ENCODE measurements around the gene POLR1A. TPM values are rescaled to one million over a fixed set of nuclear protein-coding genes. Genes with fewer than 3 reads are reported as not detected.

Gene POLR1A
- total and polyA plus RNA-seq, 2 donors (not counting 3 experiments of a cell fraction or from before 2014, with no cell fraction given) = 7.6 to 40.7 TPM

DNA sequence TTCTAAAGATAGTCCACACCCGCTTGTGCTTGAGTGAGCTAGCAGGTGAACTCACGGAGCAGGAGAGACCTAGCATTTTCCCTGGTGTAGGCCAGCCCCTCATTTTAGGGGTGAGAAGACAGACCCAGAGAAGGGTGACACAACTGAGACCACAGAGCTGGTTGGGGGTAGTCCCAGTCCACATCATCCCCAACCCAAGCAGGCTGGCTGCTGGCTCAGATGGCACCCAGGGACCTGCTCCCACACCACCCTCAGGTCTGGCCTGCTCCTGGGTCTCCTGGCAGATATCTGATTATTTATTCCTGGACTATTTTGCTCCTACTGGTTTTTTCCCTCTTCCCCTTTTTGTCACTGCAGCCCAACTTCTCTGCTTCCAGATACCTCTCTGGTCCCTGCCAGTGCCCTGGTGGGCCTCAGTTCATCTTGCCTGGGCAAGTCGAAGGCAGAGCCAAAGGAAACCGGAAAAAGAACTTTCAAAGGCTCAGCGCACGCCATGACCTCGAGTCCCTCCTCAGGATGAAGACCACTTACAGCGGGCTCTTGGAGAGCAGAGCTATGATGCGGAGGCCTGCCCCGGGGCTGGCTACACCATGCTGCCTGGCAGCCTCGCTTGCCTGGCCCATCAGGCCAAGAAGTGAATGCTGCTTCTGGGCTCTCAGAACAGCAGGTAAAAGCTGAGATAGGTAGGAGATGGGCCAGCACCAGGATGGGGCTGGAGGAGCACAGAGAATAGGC is 72.7 kb downstream of the POLR1A start:
- H3K4me3 ChIP-seq (replicated peaks in 1 of 3; ENCODE audit: insufficient read depth in 1 of 3, low read depth in 1 of 3, low read length in 3 of 3) = no peak overlapping the region
- H3K9ac ChIP-seq (replicated peaks; ENCODE audit: extremely low read depth, insufficient read depth, low read length) = no peak overlapping the region
- TF ChIP-seq POLR2AphosphoS5 (IDR thresholded peaks at IDR 0.05; ENCODE audit: insufficient read depth, low read depth, low read length) (no peak), FOS (IDR thresholded peaks at IDR 0.05; ENCODE audit: borderline replicate concordance, insufficient read depth, low read length) (no peak), JUN (IDR thresholded peaks at IDR 0.05; ENCODE audit: borderline replicate concordance, insufficient read depth, insufficient read length, low read depth) (no peak), POLR2A (IDR thresholded peaks at IDR 0.05; ENCODE audit: low read depth, low read length) (no peak), EZH2 (IDR thresholded peaks at IDR 0.05; ENCODE audit: borderline replicate concordance, low read depth, low read length, severe bottlenecking) (no peak), MYC (IDR thresholded peaks at IDR 0.05; ENCODE audit: low read depth, low read length) (no peak), GATA2 (IDR thresholded peaks at IDR 0.05; ENCODE audit: insufficient read depth, insufficient read length, low read depth, low read length) (no peak)
- TF ChIP-seq, protein P1, sequence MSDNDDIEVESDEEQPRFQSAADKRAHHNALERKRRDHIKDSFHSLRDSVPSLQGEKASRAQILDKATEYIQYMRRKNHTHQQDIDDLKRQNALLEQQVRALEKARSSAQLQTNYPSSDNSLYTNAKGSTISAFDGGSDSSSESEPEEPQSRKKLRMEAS (IDR thresholded peaks at IDR 0.05; ENCODE audit: insufficient read depth, insufficient read length) = no peak
- TF ChIP-seq, protein P2, sequence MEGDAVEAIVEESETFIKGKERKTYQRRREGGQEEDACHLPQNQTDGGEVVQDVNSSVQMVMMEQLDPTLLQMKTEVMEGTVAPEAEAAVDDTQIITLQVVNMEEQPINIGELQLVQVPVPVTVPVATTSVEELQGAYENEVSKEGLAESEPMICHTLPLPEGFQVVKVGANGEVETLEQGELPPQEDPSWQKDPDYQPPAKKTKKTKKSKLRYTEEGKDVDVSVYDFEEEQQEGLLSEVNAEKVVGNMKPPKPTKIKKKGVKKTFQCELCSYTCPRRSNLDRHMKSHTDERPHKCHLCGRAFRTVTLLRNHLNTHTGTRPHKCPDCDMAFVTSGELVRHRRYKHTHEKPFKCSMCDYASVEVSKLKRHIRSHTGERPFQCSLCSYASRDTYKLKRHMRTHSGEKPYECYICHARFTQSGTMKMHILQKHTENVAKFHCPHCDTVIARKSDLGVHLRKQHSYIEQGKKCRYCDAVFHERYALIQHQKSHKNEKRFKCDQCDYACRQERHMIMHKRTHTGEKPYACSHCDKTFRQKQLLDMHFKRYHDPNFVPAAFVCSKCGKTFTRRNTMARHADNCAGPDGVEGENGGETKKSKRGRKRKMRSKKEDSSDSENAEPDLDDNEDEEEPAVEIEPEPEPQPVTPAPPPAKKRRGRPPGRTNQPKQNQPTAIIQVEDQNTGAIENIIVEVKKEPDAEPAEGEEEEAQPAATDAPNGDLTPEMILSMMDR (IDR thresholded peaks at IDR 0.05; ENCODE audit: extremely low read depth in 1 of 2, insufficient read depth in 1 of 2, low read depth in 1 of 2, low read length in 2 of 2) = no peak
- no peak overlapping the region for H3K4me2 ChIP-seq (ENCODE audit: insufficient read depth, low read length)
- no peak overlapping the region for H2AFZ ChIP-seq (ENCODE audit: low read depth, low read length)
- no peaks in the 10 kb centered on the region for H3K79me2 ChIP-seq (ENCODE audit: control insufficient read depth, insufficient read depth, low read length)
- H4K20me1 ChIP-seq (replicated peaks; ENCODE audit: control insufficient read depth, extremely low read depth, insufficient read depth, low read length) = no peaks in the 10 kb centered on the region
- no peak for FAIRE-seq
- no peaks in the 10 kb centered on the region for H3K9me1 ChIP-seq (replicated peaks; ENCODE audit: control insufficient read depth, extremely low read depth, insufficient read depth, low read length)
- no peak overlapping the region for H3K27ac ChIP-seq (ENCODE audit: insufficient read depth, low read depth, low read length)
- ChIA-PET POLR2A (no interaction called here), CTCF (interaction anchor here (6.6 kb wide), 1 partner anchor 206 kb away, joined by 95 read pairs; no protein-coding TSS in a partner anchor)
- intact Hi-C loops (cut with micrococcal nuclease) = no loop called here
- dilution Hi-C loops (cut with MboI; ENCODE audit: extremely low pct_ligation_motif_present, low sequenced_read_pairs) = no loop called here
- no peak for DNase-seq (ENCODE audit: low read depth, low spot score)
- H3K27me3 ChIP-seq (ENCODE audit: control insufficient read depth in 2 of 2, insufficient read depth in 2 of 2, low read length in 2 of 2) = no peaks in the 10 kb centered on the region
- H3K9me3 ChIP-seq (replicated peaks; ENCODE audit: control insufficient read depth, insufficient read depth, low read length) = no peaks in the 10 kb centered on the region
- no TSS peak for BruUV-seq (replicated peaks)
- peaks cover 43% of the 10 kb centered on the region for H3K4me1 ChIP-seq (ENCODE audit: control insufficient read depth, extremely low read depth, insufficient read depth, low read length)
- H3K36me3 ChIP-seq (ENCODE audit: control insufficient read depth in 2 of 2, extremely low read depth in 1 of 2, insufficient read depth in 2 of 2, low read length in 2 of 2) = peaks cover 6 to 26% of the 10 kb centered on the region in 2 experiments

Data from endothelial cell of umbilical vein (primary cell).